ENCODE measurements around the gene CEACAM16.

The CEACAM16 gene

DNA sequence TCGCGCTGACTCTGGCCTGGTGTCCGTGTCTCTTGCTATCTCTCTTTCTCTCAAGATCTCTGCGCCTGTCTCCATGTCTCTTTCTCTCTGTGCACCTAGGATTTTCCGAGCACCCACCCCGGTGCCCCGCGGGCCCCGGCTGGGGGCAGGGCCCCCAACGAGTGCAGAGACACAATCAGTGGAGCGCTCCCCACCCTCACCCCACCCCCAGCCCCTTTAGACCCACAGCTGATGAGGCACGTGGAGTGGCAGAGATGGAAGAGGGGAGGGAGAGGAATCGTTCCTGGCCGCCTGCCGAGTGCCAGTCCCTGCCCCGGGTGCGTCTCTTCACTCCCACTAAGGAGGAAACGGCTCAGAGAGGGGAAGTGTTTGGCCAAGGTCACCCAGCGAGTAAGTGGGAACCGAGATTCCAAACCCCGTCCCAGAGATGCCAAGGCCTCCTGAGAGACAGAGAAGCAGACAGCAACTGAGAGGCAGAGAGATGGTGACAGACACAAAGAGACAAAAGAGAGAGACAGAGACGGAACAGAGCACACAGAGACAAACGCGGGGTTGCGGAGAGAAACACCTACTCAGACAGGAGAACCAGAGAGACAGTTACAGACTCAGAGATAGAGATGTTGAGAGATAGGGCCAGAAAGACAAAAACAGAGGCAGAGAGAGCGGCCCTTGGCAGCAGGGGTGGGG lies 48.9 kb downstream of the CEACAM16 start:
- peak; percentile 49 for DNase-seq

DNA sequence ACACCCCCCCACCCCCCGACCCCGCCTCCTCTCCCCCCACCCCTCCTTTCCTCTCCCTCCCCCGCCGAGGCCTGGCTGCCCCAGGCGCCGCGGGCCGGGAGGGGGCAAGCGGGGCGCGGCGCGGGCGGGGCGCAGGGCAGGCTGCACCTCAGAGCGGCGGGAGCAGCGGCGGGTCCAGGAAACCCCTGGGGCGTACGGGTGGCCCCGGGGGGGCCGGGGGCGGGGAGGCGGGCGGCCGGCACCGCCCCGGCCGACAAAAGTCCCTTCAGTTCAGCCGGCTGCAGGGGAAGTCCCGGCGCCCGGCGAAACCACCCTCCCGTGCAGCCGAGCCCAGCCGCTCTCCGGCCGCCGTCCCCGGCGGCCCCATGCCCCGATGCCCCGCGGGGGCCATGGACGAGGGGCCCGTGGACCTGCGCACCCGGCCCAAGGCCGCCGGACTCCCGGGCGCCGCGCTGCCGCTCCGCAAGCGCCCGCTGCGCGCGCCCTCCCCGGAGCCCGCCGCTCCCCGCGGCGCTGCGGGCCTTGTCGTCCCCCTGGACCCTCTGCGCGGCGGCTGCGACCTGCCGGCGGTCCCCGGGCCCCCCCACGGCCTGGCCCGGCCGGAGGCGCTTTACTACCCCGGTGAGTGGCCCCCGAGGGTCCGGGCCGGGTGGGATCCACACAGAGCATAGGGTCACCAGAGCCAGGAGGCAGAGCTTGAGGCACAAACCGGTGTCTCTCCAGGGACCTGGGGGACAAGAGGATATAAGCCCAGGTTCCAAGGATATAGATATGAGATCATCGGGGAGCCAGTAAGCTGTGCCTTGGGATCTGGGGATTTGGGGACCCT lies 49.7 kb downstream of the CEACAM16 start, which contains the start of gene BCL3:
Gene BCL3, plus strand, starts transcription at position 283 of the 829 bp plus-strand sequence. Its CDS starts 83 bp downstream, at position 366.
- peak; percentile 42 for DNase-seq

DNA sequence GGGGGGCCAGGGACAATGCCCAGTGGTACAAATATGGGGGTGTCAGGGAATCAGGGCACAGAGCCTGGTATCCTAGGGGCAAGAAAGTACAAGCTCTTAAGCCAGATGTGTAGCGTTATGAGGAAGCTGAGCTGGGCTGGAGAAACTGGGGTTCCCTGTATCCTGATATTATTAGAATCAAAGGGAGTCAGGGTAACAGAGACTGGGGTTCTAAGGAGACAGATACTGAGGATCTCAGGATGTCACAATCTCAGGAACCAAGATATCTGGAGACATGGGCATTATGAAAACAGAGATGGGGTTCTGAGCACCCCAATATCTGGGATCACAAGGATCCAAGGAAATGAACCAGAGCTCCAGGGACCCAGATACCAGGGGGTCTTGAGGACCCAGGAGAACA lies 50.3 kb downstream of the CEACAM16 start:
- DNase-seq = no peak

GRCh38 chr19:44749994-44750393 lies 51.0 kb downstream of the CEACAM16 start:
- no peak for DNase-seq

DNA sequence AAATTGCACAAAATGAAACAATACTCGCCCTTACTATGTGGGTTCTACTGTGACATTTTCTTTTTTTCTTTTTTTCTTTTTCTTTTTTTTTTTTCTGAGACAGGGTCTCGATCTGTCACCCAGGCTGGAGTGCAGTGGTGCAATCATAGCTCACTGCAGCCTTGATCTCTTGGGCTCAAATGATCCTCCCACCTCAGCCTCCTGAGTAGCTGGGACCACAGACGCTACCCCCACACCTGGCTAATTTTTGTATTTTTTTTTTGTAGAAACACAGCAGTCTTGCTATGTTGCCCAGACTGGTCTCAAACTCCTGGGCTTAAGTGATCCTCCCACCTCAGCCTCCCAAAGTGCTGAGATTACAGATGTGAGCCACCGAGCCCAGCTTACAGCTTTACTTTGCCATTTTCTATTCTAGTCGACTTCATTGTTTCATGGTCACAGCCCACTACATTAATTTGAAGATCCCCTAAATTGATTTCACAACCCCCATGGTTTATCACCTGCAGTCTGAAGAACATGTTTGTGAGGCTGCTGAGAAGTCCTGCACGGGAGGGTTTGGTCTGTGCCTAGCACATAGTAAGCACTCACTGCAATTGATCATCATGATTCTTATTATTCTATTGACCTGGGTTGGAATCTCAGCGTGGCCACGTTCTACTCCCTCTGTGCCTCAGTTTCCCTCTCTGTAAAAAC lies 53.3 kb downstream of the CEACAM16 start:
- no peak for DNase-seq

DNA sequence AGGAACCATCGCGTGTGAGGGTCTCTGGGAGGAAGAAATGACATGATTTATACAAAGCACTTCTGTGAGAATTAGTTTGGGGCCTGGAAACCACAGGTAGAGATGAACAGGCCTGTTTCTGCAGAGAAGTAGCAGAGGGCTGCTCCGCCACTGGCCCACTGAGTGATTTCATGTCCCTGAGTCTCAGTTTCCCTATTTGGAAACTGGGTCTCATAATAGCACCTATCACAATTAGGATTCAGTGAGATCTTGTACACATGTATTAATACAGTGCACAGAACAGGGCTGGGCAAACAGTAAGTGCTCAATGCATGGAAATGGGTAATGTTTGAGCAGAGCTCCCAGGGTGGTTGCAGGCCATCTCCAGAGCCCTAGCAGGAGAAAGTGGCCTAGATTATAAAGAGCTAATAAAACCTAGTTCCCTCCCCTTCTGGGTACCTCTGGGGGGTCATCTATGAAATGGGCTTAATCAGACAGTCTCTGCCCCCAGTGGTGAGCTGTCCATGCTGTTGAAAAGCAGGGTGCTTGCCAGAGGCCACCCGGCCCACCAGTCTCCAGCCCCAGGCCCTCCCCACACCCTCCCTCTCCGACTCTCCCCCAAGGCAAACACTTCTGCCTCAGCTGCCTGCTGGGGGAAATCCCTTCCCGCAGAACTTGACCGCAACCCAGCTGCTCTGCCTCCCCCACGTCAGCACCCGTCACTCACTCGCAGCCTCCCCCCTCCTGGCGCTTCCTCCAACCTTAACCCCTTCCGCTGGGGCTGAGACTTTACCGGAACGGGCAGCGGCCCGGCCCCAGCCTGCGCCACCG lies 54.1 kb downstream of the CEACAM16 start:
- peak; percentile 93 for DNase-seq

DNA sequence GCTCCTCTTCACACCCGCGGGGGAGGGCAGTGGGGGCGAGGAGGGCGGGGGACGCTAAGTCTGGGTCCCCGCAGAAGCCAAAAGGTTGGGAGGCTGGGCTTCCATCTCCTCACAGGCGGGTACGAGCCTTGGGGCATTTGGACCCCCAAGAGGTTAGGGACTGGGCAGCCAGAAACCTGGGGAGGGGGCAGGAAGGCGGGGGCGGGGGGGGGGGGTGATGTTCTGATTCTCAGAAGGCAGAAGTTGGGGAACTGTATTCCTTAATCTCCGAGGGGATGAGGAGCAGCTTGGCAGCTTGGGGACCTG lies 54.6 kb downstream of the CEACAM16 start:
- DNase-seq = no peak

GRCh38 chr19:44753932-44754749 lies 55.2 kb downstream of the CEACAM16 start:
- peak; percentile 81 for DNase-seq

DNA sequence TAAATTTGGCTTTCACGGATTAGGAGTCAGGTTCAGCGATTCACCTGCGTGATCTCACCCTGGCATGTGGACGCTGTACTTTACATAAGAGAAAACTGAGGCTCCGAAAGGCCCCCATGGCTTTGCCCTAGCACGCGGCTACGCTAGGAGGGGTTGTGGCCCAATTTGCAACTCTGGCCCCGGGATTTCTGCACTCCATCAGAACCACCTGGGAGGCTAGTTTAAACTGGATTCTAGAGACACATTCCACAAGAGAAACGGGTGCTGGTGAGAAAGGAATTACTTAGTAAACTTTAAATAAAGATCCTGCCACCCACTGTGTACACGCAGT lies 55.8 kb downstream of the CEACAM16 start:
- DNase-seq = no peak

DNA sequence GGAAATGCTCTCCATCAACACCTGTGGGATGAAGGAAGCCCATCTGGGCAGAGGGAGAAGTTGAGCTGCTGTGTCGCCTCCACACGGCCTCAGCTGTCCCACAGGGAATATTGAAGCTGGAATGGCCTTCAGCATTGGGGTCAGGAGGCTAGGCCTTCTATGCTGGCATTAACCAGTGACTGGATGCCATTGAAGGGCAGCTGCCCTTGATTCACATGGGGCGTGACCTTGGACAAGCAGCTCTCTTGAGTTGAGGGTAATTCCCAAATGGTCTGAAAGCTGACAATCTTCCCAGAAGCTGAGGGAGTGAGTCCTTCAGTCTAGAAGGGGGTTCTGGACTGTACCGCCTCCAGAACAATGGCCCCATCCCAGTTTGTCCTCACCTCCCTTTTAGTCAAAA lies 56.3 kb downstream of the CEACAM16 start:
- no peak for DNase-seq

GRCh38 chr19:44756089-44756562 lies 57.2 kb downstream of the CEACAM16 start:
- DNase-seq = no peak

DNA sequence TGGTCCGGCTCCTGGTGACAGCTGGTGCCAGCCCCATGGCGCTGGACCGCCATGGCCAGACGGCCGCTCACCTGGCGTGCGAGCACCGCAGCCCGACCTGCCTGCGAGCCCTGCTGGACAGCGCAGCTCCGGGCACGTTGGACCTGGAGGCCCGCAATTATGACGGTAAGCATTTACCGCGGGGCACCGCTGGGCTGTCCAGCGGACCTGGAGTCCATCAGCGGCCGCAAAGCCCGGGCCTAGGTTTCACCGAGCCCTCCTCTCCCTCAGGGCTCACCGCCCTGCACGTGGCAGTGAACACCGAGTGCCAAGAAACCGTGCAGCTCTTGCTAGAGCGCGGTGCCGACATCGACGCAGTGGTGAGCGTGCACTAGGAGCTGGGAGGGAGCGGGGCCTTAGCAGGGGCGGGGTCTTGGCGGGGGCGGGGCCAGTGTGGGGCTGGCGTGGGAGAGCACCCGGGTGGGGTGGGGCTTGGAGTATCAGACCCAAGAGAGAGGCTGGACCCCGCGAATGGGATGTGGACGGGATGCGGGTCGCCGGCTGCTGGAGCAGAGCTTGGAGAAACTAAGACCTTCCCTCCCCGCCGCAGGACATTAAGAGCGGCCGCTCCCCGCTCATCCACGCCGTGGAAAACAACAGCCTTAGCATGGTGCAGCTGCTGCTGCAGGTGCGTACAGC lies 58.2 kb downstream of the CEACAM16 start:
- DNase-seq = no peak

- DNase-seq = no peak
These were observed 59.0 kb downstream of the CEACAM16 start for GRCh38 chr19:44757735-44758505.

- no peak for DNase-seq
These were observed 59.6 kb downstream of the CEACAM16 start for GRCh38 chr19:44758596-44758995.

- DNase-seq = no peak
These were observed 60.3 kb downstream of the CEACAM16 start for GRCh38 chr19:44759083-44759804.
